Ammon's horn (tissue), 1 donor: Measurements from ENCODE around the gene C10orf143.

Experiments
- DNase-seq: peaks from one replicate; pipeline ENCODE4 v3.0.0-alpha.2; 2016; ENCODE audit warnings: low spot score

Gene C10orf143

GRCh38 chr10:130052193-130052592, 58.4 kb downstream of the C10orf143 start:
- no peak for DNase-seq

- DNase-seq: no peak
These were observed 59.9 kb downstream of the C10orf143 start for GRCh38 chr10:130050721-130051120.

- no peak for DNase-seq
These were observed 60.6 kb downstream of the C10orf143 start for GRCh38 chr10:130049987-130050386.

DNA sequence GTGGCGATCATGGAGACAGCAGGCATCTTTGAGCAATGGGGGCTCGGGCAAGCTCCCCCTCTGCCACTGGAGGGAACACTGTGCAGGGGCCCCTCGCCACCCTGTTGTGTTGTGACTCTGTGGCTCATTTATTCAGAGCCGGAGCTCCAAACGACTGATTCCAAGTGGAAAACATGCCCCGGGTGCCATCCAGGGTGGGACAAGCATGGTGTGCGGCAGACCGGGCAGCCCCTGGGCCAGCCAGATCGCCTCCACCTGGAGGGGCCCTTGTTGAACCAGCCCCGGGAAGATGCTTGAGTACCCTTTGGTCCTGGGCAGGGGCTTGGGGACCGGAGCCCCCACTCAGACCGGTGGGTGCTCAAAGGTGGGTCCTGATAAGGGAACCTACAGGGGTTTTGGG, 61.4 kb downstream of the C10orf143 start:
- no peak for DNase-seq

GRCh38 chr10:130048081-130048480, 62.5 kb downstream of the C10orf143 start:
- DNase-seq: no peak

GRCh38 chr10:130047336-130047735, 63.3 kb downstream of the C10orf143 start:
- DNase-seq: no peak

- no peak for DNase-seq
These were observed 64.0 kb downstream of the C10orf143 start for GRCh38 chr10:130046591-130046990.

GRCh38 chr10:130045801-130046321, 64.8 kb downstream of the C10orf143 start:
- DNase-seq: no peak

GRCh38 chr10:130045091-130045652, 65.5 kb downstream of the C10orf143 start:
- DNase-seq: no peak

DNA sequence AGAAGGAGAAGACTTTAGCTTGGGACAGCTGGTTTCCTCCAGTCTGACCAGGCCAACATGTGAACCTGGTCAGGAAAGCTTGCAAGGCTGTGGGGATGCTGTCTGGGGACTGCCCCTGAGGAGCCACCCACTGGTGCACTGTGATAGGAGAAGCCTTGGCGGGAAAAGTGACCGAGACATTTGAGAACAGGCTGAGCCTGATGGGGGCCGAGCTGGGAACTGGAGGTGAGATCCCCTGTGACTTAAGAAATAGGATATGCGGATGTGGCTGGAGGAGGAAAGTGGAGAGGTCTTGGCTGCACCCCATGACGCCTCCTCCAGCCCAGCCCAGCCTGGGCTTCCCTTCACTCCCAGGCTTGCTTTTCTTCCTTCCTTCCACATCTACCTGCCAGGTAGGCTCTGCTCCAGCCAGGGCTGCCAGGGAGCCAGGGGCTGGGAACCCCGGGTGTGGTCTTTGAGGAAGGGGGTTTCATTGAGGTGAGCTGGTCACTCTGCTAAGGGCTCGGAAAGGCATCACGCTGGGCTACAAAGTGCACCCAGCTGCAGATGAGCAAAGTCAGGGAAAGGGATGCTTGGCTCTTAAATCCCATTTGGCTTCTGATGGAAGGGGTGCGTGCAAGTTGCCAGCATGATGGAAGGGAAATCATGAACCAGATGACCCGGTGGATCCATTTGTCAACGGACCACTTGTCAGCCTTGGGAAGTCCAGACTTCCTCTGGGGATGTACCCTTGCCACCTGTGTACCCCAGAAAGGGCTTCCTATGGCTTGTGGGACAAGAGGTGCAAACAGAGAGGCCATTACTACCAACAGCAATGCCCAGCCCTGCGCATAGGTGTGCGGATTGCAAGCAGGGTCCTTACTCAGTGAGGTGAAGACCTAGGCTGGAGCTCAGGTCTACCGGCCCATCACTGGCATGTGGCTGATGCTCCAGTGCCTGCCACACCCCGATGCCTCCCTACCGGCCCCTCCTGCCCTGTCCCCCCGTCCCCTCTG, 66.3 kb downstream of the C10orf143 start:
- no peak for DNase-seq

GRCh38 chr10:130043491-130043890, 67.1 kb downstream of the C10orf143 start:
- DNase-seq: no peak

GRCh38 chr10:130042381-130042780, 68.2 kb downstream of the C10orf143 start:
- no peak for DNase-seq

- DNase-seq: no peak
These were observed 68.9 kb downstream of the C10orf143 start for GRCh38 chr10:130041451-130042371.

GRCh38 chr10:130040817-130041330, 69.8 kb downstream of the C10orf143 start:
- no peak for DNase-seq

GRCh38 chr10:130040351-130040750, 70.3 kb downstream of the C10orf143 start:
- no peak for DNase-seq

DNA sequence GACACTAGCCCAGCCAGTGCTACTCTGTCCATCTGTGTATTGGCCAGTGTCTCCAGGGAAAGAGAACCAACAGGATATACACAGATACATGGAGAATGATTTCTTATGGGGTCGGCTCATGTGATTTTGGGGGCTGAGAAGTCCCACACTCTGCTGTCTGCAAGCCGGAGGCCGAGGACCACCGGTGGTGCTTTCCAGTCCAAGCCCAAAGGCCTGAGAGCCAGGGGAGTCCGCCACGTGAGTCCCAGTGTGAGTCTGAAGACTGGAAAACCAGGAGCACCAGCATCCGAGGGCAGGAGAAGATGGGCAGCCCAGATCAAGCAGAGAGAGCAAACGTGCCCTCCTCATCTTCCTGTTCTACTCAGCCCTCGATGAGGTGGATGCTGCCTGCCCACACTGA, 71.5 kb downstream of the C10orf143 start:
- no peak for DNase-seq

DNA sequence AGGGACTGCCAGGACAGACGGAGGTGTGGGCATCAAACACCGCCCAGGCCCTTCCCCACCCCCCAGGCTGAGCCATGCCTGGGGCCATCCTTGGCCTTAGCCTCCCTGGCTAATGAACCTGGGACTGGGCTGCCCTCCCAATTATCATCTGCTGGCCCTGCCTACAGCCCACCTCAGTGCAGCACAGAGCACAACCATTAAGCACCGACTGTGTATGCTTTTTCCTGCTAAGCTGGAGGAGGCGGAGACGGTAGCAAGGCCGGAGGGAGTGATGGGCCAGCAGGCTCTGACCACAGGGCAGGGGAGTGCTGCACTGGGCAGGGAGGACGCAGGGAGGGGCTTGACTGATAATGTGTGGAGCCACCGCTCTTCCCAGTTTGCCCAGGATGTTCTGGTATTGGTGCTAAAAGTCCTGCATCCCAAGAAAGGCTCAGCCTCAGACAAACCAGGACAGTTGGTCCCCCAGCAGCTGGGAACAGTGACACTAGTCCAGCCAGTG, 72.0 kb downstream of the C10orf143 start:
- DNase-seq: no peak

- DNase-seq: no peak
These were observed 72.5 kb downstream of the C10orf143 start for GRCh38 chr10:130038019-130038555.

- DNase-seq: no peak
These were observed 73.4 kb downstream of the C10orf143 start for GRCh38 chr10:130037169-130037661.

DNA sequence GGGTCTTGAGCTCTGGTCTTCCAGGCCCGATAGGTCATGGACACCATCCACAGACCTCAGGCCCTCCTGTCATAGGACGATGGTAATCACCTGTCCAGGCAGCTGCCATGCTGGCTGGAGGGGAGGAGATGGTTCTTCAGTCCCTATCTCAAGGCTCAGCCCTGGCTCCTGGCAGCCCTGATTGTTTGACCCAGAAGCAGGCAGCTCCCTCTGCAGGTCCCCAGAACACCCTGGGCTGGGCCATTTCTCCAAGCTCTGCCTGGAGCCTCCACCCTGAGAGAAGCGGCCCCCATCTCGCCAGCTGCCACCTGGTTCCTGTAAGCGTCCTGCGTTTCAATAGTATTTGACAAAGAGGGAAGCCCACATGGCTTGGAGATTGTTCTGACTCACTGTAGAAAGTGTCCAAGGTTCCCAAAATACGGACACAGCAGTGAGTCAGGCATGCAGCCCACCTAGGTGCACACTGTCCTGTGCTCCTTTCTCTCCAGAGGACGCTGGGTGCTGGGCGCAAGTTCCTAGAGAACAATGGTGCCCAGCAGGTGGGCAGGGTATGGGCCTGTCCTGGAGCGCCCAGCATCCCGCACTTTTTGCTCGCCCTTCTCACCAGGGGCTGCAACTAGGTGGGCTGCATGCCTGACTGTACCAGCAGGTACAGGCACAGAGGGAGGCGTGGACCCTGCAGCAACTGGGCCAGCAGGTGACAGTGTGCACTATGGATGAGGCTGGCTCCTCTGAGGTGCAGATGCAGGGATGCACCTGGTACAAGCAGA, 74.1 kb downstream of the C10orf143 start:
- DNase-seq: no peak
